GM18868 (cell line): ENCODE measurements around the gene WASF2.
"Not testable (repeated sequence)": the region's sequence is repeated elsewhere in the genome, so short reads cannot be mapped to it uniquely, and the experiment has no call there.

Experiments
- ATAC-seq: cut with Tn5 transposase; IDR thresholded peaks from one replicate; pipeline ENCODE4 v1.9.1; 2021; ENCODE audit warnings: mild to moderate bottlenecking, moderate library complexity; ENCODE audit not compliant: unreplicated experiment

Gene WASF2

GRCh38 chr1:27427816-27428315, 62.1 kb downstream of the WASF2 start:
- ATAC-seq = no peak

DNA sequence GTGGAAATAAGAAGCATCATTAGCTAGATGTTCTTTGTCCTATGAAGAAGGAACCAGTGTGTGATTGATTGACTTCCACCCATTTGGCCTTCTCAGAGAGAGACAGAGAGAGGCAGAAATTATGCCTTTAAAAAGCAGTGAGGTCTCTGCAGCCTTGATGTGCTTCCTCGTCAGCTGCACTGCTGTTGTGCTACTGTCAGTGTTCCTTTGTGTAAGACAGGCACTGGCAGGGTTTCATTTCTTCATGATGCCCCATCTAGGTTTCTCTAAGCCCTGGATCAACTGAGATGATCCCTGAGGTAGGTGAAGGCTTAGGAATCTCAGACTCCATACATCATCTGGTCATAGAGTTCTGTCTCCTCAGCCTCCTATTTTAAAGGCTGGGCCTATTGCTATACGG, 62.6 kb downstream of the WASF2 start:
- no peak for ATAC-seq

- no peak for ATAC-seq
Observed at GRCh38 chr1:27423709-27424108, 66.3 kb downstream of the WASF2 start.

- ATAC-seq = peak; percentile 49
Observed at GRCh38 chr1:27418326-27419185, 71.4 kb downstream of the WASF2 start.

GRCh38 chr1:27417713-27418112, 72.3 kb downstream of the WASF2 start:
- ATAC-seq = no peak

GRCh38 chr1:27416387-27417111, 73.4 kb downstream of the WASF2 start:
- no peak for ATAC-seq

- ATAC-seq = no peak
Observed at GRCh38 chr1:27414091-27414490, 75.9 kb downstream of the WASF2 start.

DNA sequence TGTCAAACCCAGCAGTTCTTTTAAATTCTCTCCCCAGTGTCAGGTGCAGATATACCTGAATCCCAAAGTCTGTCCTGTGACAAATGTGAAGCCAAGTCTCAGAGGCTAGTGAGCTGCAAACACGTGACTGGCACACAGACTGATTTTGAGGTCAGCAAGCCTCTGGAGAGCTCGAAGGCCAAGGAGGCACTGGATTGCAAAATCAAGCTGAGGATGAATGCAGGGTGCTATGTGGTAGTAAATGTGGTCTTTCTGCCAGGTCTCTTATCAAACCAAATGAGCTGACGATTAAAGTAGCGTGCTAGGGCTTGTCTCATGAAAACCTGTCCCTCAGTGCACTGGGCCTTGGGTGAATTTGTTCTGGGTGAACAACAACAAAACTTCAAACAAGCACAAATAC, 77.0 kb downstream of the WASF2 start:
- no peak for ATAC-seq

GRCh38 chr1:27412502-27412901, 77.5 kb downstream of the WASF2 start:
- no peak for ATAC-seq

GRCh38 chr1:27410709-27411108, 79.3 kb downstream of the WASF2 start:
- no peak for ATAC-seq

DNA sequence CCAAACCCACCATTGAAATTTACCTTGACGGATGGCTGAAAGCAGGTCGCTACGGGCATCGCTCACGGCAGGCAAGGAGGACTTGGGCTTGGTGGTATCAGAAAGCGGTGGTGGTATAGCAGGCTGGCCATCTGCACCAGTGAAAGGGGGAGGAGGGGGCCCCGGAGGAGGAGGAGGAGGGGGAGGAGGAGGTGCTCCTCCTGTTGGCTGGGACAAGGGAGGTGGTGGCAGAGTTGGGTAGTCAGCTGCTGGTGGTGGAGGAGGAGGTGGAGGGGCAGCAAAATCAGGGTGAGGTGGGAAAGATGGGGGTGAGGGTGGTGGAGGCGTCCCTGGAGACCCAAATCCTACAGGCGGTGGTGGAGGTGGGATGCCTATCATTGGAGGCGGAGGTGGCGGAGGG, 80.3 kb downstream of the WASF2 start:
- no peak for ATAC-seq

GRCh38 chr1:27408151-27408550, 81.8 kb downstream of the WASF2 start:
- ATAC-seq = no peak

DNA sequence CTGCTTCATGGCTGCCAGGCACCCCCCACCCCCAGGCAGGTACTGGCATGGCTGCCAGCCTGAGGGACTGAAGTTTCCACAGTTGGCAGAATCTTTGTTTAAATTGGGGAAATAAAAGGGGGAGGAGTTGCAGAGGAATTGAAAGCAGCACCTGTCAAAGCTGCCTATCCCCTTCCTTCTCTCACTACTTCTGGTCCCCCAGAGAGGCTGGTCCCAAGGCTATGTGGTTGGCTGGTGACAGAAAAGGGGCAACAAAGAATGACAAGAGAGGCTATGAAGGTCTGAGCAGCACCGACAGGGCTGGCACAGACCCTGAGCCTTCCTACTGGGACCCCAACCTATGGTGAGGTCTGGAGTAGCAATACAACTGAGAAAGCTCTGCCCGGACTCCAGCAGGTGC, 83.2 kb downstream of the WASF2 start:
- not testable (repeated sequence) for ATAC-seq

GRCh38 chr1:27406362-27406680, 83.6 kb downstream of the WASF2 start:
- no peak for ATAC-seq

DNA sequence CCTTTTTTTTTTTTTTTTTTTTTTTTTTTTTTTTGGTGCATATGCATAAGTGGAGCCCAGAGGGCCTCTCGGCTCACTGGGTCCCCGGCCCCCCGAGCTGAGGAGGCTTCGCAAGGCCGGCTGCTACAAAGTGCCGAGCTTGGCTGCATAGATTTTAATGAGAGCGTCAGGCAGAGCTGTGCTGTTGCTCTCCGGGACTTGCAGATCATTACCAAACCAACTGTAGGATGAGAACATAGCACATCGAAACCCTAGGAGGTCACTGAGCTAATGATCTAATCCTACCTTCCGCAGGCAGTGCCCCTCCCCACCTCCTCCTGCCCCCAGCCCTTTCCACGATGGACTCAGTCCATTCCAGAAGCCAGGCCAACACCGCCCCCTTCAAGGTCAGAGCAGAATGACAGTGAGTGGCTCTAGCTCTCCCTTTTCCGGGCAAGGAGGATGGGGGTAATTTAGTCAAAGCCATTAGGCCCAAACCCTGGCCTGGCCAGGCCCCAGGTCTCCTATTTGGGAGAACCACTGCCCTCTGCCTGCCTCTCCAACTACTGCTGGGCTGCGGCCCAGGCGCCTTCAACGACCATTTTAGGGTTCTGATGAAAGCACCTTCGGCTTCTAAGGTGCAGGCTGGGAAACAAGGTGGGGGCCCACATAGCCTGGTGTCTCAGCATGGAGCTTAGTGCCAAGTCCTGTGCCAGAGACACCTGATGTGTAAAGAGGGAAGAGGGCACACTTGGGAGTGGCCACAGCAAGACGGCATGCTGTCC, 84.2 kb downstream of the WASF2 start:
- ATAC-seq = not testable (repeated sequence)

DNA sequence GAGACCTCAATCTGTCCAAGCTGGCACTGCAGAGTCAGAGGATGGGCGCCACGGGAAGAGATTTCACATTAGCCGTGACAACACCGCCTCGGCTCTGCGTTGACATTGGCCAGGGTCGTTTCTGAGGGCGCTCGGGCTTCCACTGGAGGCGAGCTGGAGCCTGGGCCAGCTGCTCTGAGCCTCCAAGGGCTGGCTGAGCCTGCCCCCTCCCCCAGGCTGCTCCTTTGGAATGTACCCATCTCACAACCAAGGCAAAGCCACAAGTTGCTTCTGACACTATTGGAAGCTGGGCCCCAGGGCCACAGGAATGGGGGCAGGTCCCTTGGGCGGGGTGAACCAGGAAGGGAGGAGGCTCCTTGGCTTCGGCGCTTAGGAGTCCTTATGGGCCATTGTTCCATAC, 84.9 kb downstream of the WASF2 start:
- ATAC-seq = no peak

- ATAC-seq = no peak
Observed at GRCh38 chr1:27403931-27404330, 86.0 kb downstream of the WASF2 start.

GRCh38 chr1:27403065-27403726, 86.8 kb downstream of the WASF2 start:
- ATAC-seq = no peak

DNA sequence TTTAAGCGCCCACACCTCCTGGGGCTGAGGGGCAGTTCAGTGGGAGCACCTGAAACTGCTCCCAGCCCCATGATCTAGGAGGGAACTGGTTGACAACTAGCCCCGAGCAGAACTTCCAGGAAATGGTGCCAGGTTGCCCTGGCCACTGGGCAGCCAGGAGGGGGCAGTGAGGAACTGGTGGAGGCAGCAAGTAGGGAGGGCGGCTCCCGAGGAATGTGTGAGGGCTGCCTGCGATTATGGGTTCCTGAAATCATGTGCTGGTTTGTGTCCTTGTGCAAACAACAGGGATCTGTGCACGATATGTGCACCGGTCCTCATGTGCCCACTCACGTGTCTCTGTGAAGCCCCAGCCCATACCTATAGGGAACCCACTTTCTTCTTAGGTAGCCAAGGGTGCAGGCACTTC, 87.6 kb downstream of the WASF2 start:
- no peak for ATAC-seq

DNA sequence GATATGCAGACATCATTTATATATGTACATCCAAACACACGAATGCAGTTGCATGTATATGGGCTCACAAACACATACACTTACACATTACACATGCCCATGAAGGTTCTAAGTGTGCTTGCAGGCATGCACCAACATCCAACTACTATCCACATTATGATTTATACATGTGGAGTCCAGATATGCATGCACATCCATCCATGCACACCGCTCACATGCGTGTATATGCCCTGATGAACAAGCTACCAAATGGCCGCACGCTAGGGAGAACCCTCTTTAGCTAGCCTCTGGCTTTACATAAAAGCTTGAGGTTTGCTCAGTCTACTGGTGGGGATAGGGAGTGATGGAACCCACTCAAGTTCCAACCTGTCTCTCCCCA, 89.0 kb downstream of the WASF2 start:
- no peak for ATAC-seq
